ENCODE data around the gene PF4V1. TPM values are rescaled to one million over a fixed set of nuclear protein-coding genes. Genes with fewer than 3 reads are reported as not detected.
A peak's percentile ranks its signal among the peaks of the same experiment; 100 is the strongest.

Gene PF4V1
- polyA plus RNA-seq, 1 donor (not counting 4 experiments of a cell fraction or from before 2014, with no cell fraction given) = not detected

- H3K9me3 ChIP-seq (ENCODE audit: control insufficient read depth, low read depth, low read length) = no peaks in the 10 kb centered on the region
- no peak overlapping the region for H3K4me2 ChIP-seq (ENCODE audit: control insufficient read depth, extremely low read depth, insufficient read depth, low read depth, low read length)
- FAIRE-seq (peak; percentile 46), DNase-seq (ENCODE audit: low read depth, low spot score) (no peak)
- no peaks in the 10 kb centered on the region for H4K20me1 ChIP-seq (ENCODE audit: control insufficient read depth, extremely low read depth, insufficient read depth, low read length)
- TF ChIP-seq EZH2 (IDR thresholded peaks at IDR 0.05; ENCODE audit: low read length) (no peak), CTCF (optimal IDR thresholded peaks at IDR 0.05 in 1 of 3, IDR thresholded peaks at IDR 0.05 in 1 of 3, conservative IDR thresholded peaks at IDR 0.05 in 1 of 3; ENCODE audit: extremely low read depth in 1 of 3, insufficient read depth in 2 of 3, low read length in 3 of 3) (no peak)
- H2AFZ ChIP-seq (ENCODE audit: control insufficient read depth, low read length) = no peak overlapping the region
- H3K4me3 ChIP-seq (ENCODE audit: control insufficient read depth in 2 of 3, extremely low read depth in 1 of 3, insufficient read depth in 2 of 3, low read depth in 1 of 3, low read length in 3 of 3) = no peak overlapping the region
- no peaks in the 10 kb centered on the region for H3K9me1 ChIP-seq (ENCODE audit: control insufficient read depth, extremely low read depth, insufficient read depth, low read length)
- H3K79me2 ChIP-seq (ENCODE audit: control insufficient read depth, insufficient read depth, low read length) = no peaks in the 10 kb centered on the region
- H3K9ac ChIP-seq (ENCODE audit: control insufficient read depth, extremely low read depth, insufficient read depth, low read length) = no peak overlapping the region
- H3K27ac ChIP-seq (ENCODE audit: control insufficient read depth, insufficient read depth, low read length) = peak overlapping the region; percentile 66
- dilution Hi-C loops (cut with MboI; ENCODE audit: extremely low pct_ligation_motif_present, low sequenced_read_pairs) = no loop called here
- H3K36me3 ChIP-seq (ENCODE audit: control insufficient read depth in 2 of 2, extremely low read depth in 1 of 2, insufficient read depth in 2 of 2, low read length in 2 of 2) = no peaks in the 10 kb centered on the region
- H3K4me1 ChIP-seq (ENCODE audit: control insufficient read depth, extremely low read depth, insufficient read depth, low read length) = peaks cover 26% of the 10 kb centered on the region
- no peaks in the 10 kb centered on the region for H3K27me3 ChIP-seq (ENCODE audit: control insufficient read depth, extremely low read depth, insufficient read depth, low read length)
These were observed 9.7 kb upstream of the PF4V1 start for GRCh38 chr4:73843369-73843768.

DNA sequence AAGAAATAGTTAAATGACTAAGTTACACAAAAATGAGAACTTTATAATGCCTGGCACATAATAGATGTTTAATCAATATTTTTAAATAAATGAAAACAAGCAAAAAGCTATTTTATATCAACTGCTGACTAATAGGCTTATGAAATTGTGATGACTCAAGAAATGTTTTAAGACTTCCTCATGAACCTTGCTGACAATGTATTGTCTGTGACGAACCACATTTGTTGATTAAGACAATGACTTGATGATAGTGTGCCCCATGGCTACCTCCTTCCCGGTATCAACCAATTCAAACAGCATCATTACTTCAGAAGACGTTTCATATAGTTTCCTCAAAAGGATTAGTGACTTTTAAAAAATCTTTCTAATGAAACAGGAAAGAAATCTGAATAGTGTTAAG lies 8.8 kb upstream of the PF4V1 start:
- peak; percentile 92 for FAIRE-seq
- DNase-seq (ENCODE audit: low read depth, low spot score) = peak; percentile 65
- dilution Hi-C loops (cut with MboI; ENCODE audit: extremely low pct_ligation_motif_present, low sequenced_read_pairs) = no loop called here
- no peaks in the 10 kb centered on the region for H4K20me1 ChIP-seq (ENCODE audit: control insufficient read depth, extremely low read depth, insufficient read depth, low read length)
- H3K9me3 ChIP-seq (ENCODE audit: control insufficient read depth, low read depth, low read length) = no peaks in the 10 kb centered on the region
- H3K9me1 ChIP-seq (ENCODE audit: control insufficient read depth, extremely low read depth, insufficient read depth, low read length) = no peaks in the 10 kb centered on the region
- peak overlapping the region; percentile 33 for H3K4me2 ChIP-seq (ENCODE audit: control insufficient read depth, extremely low read depth, insufficient read depth, low read depth, low read length)
- no peak for TF ChIP-seq CTCF (optimal IDR thresholded peaks at IDR 0.05 in 1 of 3, IDR thresholded peaks at IDR 0.05 in 1 of 3, conservative IDR thresholded peaks at IDR 0.05 in 1 of 3; ENCODE audit: extremely low read depth in 1 of 3, insufficient read depth in 2 of 3, low read length in 3 of 3)
- TF ChIP-seq EZH2 (IDR thresholded peaks at IDR 0.05; ENCODE audit: low read length) = no peak
- H3K4me3 ChIP-seq (ENCODE audit: control insufficient read depth in 2 of 3, extremely low read depth in 1 of 3, insufficient read depth in 2 of 3, low read depth in 1 of 3, low read length in 3 of 3) = no peak overlapping the region
- H3K9ac ChIP-seq (ENCODE audit: control insufficient read depth, extremely low read depth, insufficient read depth, low read length) = no peak overlapping the region
- peak overlapping the region; percentile 68 for H3K27ac ChIP-seq (ENCODE audit: control insufficient read depth, insufficient read depth, low read length)
- no peaks in the 10 kb centered on the region for H3K79me2 ChIP-seq (ENCODE audit: control insufficient read depth, insufficient read depth, low read length)
- H3K4me1 ChIP-seq (ENCODE audit: control insufficient read depth, extremely low read depth, insufficient read depth, low read length) = peaks cover 26% of the 10 kb centered on the region
- H2AFZ ChIP-seq (ENCODE audit: control insufficient read depth, low read length) = peak overlapping the region; percentile 44
- H3K27me3 ChIP-seq (ENCODE audit: control insufficient read depth, extremely low read depth, insufficient read depth, low read length) = no peaks in the 10 kb centered on the region
- no peaks in the 10 kb centered on the region for H3K36me3 ChIP-seq (ENCODE audit: control insufficient read depth in 2 of 2, extremely low read depth in 1 of 2, insufficient read depth in 2 of 2, low read length in 2 of 2)
